ENCODE results near the gene DNAJB6.

DNAJB6 gene

DNA sequence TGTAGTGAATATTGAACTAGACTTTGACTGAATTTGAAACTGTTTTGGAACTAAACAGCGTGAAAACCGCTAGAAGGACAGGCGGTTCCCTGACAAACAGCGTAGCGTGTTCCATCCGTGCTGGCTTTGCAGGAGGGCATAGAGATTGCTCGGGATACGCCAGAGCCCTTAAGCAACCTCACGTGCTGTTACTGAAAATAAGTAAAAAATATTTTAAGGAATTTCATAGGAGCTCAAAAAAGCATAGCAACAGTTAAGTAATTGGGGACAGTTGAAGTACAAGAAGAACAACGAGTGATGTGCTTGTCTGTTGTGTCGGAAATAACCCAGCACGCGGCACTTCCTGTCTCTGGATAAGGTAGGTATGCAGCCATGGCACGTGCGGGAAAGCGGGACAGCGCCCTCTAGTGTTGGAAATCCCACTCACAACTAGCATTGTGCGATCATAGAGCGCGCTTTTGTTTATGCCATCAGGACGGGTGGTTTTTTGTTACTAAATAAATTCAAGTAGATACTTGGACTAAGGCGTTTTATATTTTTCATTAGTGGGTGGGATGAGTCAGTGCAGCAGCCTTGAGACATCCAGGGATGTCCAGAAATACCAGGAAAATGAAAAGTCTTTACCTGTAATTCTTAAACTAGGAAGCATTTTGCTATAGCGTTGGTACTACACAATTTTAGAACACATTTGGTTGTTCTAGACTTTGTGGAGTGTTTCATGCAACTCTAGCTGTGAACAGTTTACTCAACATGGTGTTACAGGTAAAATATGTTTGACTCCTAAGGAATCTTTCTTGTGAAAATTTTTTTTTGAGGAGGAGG, 50.4 kb downstream of the DNAJB6 start:
- H3K36me3 Mint-ChIP-seq (ENCODE audit: low read depth), result peaks cover 69% of the 10 kb centered on the region
- no peak overlapping the region for H3K4me3 Mint-ChIP-seq
- H3K9me3 Mint-ChIP-seq, result no peaks in the 10 kb centered on the region
- no peaks in the 10 kb centered on the region for H3K27me3 Mint-ChIP-seq (ENCODE audit: low read depth)
- TF ChIP-seq, protein P1, sequence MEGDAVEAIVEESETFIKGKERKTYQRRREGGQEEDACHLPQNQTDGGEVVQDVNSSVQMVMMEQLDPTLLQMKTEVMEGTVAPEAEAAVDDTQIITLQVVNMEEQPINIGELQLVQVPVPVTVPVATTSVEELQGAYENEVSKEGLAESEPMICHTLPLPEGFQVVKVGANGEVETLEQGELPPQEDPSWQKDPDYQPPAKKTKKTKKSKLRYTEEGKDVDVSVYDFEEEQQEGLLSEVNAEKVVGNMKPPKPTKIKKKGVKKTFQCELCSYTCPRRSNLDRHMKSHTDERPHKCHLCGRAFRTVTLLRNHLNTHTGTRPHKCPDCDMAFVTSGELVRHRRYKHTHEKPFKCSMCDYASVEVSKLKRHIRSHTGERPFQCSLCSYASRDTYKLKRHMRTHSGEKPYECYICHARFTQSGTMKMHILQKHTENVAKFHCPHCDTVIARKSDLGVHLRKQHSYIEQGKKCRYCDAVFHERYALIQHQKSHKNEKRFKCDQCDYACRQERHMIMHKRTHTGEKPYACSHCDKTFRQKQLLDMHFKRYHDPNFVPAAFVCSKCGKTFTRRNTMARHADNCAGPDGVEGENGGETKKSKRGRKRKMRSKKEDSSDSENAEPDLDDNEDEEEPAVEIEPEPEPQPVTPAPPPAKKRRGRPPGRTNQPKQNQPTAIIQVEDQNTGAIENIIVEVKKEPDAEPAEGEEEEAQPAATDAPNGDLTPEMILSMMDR (IDR thresholded peaks at IDR 0.05; ENCODE audit: unreplicated experiment in 3 of 3), result peak; percentile 65 to 74 (median 69)
- peak overlapping the region in 1 of 3 experiments; percentile 36 for H3K27ac Mint-ChIP-seq
- no peaks in the 10 kb centered on the region for H3K4me1 Mint-ChIP-seq

DNA sequence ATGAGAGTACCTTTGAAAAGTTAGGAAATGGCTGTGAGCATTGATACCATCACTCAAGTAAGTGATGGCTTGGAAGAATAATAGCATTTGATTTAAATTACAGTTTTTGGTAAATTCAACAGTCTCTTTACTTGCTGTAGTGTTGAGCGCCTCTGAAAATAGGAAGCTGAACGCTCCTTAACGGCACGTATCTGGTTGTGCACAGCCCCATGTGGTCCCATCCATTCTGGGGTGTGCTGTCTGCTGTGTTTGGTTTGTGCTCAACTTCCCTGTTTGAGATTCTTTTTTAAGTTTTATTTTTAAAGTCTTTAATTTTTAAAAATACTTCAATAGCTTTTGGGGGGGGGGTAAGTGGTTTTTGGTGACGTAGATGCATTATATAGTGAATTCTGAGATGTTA, 51.5 kb downstream of the DNAJB6 start:
- H3K4me1 Mint-ChIP-seq, result no peaks in the 10 kb centered on the region
- H3K27ac Mint-ChIP-seq, result no peak overlapping the region
- H3K9me3 Mint-ChIP-seq, result no peaks in the 10 kb centered on the region
- peaks cover 62% of the 10 kb centered on the region for H3K36me3 Mint-ChIP-seq (ENCODE audit: low read depth)
- no peak overlapping the region for H3K4me3 Mint-ChIP-seq
- no peaks in the 10 kb centered on the region for H3K27me3 Mint-ChIP-seq (ENCODE audit: low read depth)
- TF ChIP-seq, protein P1 (IDR thresholded peaks at IDR 0.05; ENCODE audit: unreplicated experiment in 3 of 3), result no peak

DNA sequence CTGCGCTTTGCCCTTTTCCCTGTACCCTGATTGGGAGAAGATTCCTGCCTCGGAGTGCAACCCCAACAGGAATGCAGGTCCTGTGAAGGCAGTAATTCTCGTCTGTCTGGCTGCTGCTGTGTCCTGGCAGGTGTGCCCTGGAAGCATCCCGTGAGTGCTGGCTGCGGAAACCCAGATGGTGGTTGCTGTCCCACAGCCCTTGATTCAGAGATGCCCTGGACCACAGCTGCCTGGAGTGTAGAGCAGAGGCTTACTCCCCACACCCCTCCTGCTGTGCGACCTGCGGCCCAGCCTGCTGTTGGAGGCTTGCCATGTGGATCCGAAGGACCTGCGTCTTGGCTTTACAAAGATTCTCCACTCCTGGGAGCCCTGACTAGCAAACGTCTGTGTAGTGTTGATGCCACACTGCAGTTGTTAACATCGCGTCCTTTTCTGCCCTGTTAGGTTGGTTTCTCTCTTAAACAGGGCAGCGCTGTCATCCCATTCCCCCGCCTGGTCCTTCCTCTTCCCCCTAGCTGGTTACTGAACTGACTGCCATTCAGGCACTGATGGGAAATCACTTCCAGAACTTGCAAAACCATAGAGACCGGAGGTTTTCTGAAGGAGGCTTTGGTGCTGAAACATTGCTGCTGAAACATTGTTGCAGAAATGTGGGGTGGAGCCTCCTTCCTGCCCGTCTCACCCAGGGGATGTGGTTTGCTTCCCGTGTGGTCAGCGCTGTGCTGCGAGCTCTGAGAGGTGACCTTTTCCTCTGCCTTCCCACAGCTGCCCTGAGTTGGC, 53.3 kb downstream of the DNAJB6 start:
- TF ChIP-seq, protein P1 (IDR thresholded peaks at IDR 0.05; ENCODE audit: unreplicated experiment in 3 of 3), result no peak
- H3K4me1 Mint-ChIP-seq, result no peaks in the 10 kb centered on the region

DNA sequence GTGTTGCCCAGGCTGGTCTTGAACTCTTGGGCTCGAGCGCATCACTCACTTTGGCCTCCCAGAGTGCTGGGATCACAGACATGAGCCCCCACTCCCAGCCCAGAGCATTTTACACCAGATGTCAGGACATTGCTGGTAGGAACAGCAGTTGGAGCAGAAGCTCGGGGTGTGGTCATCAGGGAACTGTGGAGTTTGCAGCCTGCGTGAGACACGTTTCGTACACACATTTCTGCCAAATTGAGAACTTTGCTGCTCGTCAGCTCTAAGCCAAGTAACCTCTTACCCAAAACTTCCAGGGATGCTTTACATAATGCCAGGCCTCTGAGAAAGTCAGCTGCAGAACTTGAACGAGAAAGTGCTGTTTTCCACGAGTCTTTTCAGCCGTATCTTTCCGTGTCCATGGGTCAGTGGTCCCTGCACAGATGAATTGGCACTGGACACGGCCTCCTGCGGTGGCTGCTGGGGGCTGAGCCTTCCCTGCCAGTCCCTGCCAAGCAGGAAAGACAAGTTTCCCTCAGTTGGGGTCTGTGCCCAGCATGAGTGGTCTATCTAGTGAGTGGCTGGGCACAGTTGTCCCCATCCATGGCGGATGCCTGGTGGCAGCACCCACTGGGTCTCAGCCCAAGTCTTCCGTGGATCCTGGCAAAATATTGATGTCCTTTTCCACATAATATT, 54.4 kb downstream of the DNAJB6 start:
- no peaks in the 10 kb centered on the region for H3K4me1 Mint-ChIP-seq
- H3K36me3 Mint-ChIP-seq (ENCODE audit: low read depth), result peaks cover 46% of the 10 kb centered on the region
- no peak overlapping the region for H3K4me3 Mint-ChIP-seq
- TF ChIP-seq, protein P1 (IDR thresholded peaks at IDR 0.05; ENCODE audit: unreplicated experiment in 3 of 3), result no peak
- no peaks in the 10 kb centered on the region for H3K9me3 Mint-ChIP-seq
- no peaks in the 10 kb centered on the region for H3K27me3 Mint-ChIP-seq (ENCODE audit: low read depth)
- no peak overlapping the region for H3K27ac Mint-ChIP-seq

More for the DNA sequence above, 53.3 kb downstream of the DNAJB6 start:
- no peak overlapping the region for H3K4me3 Mint-ChIP-seq
- peaks cover 50% of the 10 kb centered on the region for H3K36me3 Mint-ChIP-seq (ENCODE audit: low read depth)
- no peak overlapping the region for H3K27ac Mint-ChIP-seq
- H3K9me3 Mint-ChIP-seq, result no peaks in the 10 kb centered on the region
- H3K27me3 Mint-ChIP-seq (ENCODE audit: low read depth), result no peaks in the 10 kb centered on the region

DNA sequence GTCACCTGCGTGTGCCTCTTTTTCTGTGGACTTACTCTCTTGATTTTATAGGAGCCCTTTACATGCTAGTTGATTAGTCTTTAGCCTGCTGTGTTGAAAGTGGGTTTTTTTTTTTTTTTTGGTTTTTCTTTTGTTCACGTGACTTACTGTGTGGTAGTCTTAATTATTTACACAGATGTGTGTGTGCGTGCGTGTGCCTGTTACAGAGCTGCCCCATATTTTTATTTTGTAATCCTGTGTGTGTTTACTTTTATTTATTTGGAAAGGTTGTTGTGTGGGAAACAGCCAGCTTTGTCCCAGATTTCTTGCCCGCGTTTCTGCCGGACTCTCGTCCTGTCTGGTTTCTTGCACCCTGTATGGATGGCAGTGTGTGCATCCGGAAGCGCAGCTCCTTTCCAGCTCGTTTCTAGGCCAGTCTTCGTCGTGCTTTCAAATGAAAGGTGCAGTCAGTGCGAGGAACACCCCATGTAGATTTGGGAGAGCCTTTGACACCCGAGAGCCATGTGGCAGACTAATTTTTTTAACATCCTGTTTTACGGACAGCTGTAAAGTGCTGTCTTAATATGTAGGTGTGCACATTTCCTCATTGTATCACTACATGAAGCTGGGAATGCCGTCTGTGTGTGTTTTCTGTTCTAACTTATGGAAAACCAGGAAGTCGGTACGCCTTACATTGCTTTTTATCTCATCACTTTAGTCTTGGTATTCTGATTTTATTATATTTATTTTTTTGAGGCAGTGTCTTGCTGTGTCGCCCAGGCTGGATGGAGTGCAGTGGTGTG, 55.6 kb downstream of the DNAJB6 start:
- TF ChIP-seq, protein P1 (IDR thresholded peaks at IDR 0.05; ENCODE audit: unreplicated experiment in 3 of 3), result no peak
- Mint-ChIP-seq H3K27ac (no peak overlapping the region), H3K4me1 (peaks cover 2% of the 10 kb centered on the region)

More for the DNA sequence above, 55.6 kb downstream of the DNAJB6 start:
- Mint-ChIP-seq H3K4me3 (no peak overlapping the region), H3K27me3 (ENCODE audit: low read depth) (no peaks in the 10 kb centered on the region), H3K36me3 (ENCODE audit: low read depth) (peaks cover 37% of the 10 kb centered on the region), H3K9me3 (no peaks in the 10 kb centered on the region)

Measured in nephron (organoid).